ENCODE data around the gene GRAMD1B. TPM values are rescaled to one million over a fixed set of nuclear protein-coding genes. Genes with fewer than 3 reads are reported as not detected.

The GRAMD1B gene
- total RNA-seq, 1 experiment from 2014 or later, result 12.7 TPM

DNA sequence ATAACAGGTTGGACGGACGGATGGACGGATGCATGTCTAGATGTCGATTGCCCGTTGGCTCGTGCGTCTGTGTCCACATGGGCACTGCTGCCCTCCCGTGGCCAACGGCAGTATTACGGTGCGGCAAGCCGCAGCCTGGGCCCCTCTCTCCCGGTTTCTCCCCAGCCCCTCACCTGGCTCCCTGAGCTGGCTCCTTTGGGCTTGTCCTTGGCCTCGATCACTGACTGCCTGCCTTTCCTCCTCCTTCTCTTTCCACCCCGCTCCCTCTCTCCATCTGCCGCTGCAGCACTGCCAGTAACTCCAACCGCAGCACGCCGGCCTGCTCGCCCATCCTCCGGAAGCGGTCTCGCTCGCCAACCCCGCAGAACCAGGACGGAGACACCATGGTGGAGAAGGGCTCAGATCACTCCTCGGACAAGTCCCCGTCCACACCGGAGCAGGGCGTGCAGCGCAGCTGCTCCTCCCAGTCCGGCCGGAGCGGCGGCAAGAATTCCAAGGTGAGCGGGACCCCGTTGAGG is 147.1 kb downstream of the GRAMD1B start:
- ChIA-PET CTCF (interaction anchor here (1.5 to 2.0 kb wide), 4 partner anchors 10 to 170 kb away, joined by 5 to 14 read pairs (median 8); no protein-coding TSS in a partner anchor), RAD21 (ENCODE audit: low non-redundant PET in 1 of 2, low total read pairs in 2 of 2, uncharacterized antibody in 2 of 2, unreplicated experiment in 2 of 2) (interaction anchor here in 1 of 2 experiments (1.7 kb wide), 1 partner anchor 169 kb away, joined by 3 read pairs; no protein-coding TSS in a partner anchor), POLR2A (no interaction called here)
- H2AFZ ChIP-seq (ENCODE audit: low read depth, low read length, poor library complexity, severe bottlenecking), result no peak overlapping the region
- no TSS peak for BruUV-seq (replicated peaks)
- DNase-seq (ENCODE audit: low read depth, low spot score) (peak; percentile 15), ATAC-seq (peak; percentile 72)
- no peaks in the 10 kb centered on the region for H3K36me3 ChIP-seq (ENCODE audit: control insufficient read depth in 1 of 2, insufficient read depth in 2 of 2, low read length in 2 of 2)
- intact Hi-C loops (cut with micrococcal nuclease), result loop anchor here (1.0 to 10.0 kb wide), 2 partner anchors 66 to 272 kb away; no protein-coding TSS in a partner anchor
- H3K27me3 ChIP-seq (ENCODE audit: insufficient read depth, low read length), result peaks cover 16% of the 10 kb centered on the region
- no peaks in the 10 kb centered on the region for H3K9me2 ChIP-seq (ENCODE audit: insufficient read depth)
- no peaks in the 10 kb centered on the region for H3K79me2 ChIP-seq (ENCODE audit: insufficient read depth, low read length)
- H4K20me1 ChIP-seq (ENCODE audit: insufficient read depth), result no peaks in the 10 kb centered on the region
- H3K27ac ChIP-seq (ENCODE audit: low read depth, low read length), result no peak overlapping the region
- peak overlapping the region; percentile 44 for H3K4me2 ChIP-seq (ENCODE audit: low read length)
- H3K9ac ChIP-seq (ENCODE audit: low read length), result no peak overlapping the region
- H3K4me3 ChIP-seq (replicated peaks in 1 of 2; ENCODE audit: low read depth in 1 of 2, low read length in 2 of 2), result no peak overlapping the region
- TF ChIP-seq SRF (IDR thresholded peaks at IDR 0.05; ENCODE audit: low read depth) (no peak), MAX (IDR thresholded peaks at IDR 0.05) (peak; percentile 68), ZFX (IDR thresholded peaks at IDR 0.05) (no peak), RAD21 (IDR thresholded peaks at IDR 0.05; ENCODE audit: low read depth) (peak; percentile 83), ELF1 (IDR thresholded peaks at IDR 0.05; ENCODE audit: borderline replicate concordance, low read depth) (no peak), CTCF (IDR thresholded peaks at IDR 0.05 in 2 of 3, conservative IDR thresholded peaks at IDR 0.05 in 1 of 3; ENCODE audit: borderline replicate concordance in 1 of 3, insufficient read depth in 1 of 3, low read depth in 2 of 3, low read length in 2 of 3) (peak; percentile 74 to 88 (median 87)), REST (IDR thresholded peaks at IDR 0.05; ENCODE audit: low read depth) (no peak), JUND (IDR thresholded peaks at IDR 0.05) (no peak), YY1 (IDR thresholded peaks at IDR 0.05; ENCODE audit: extremely low read depth, insufficient replicate concordance, low read depth, low read length) (no peak), TCF7L2 (IDR thresholded peaks at IDR 0.05; ENCODE audit: borderline replicate concordance, extremely low read depth, insufficient read depth, insufficient read length) (no peak)
- no peaks in the 10 kb centered on the region for H3K9me3 ChIP-seq (ENCODE audit: control insufficient read depth in 1 of 2, insufficient read depth in 1 of 2, low read depth in 1 of 2, low read length in 2 of 2)
- peaks cover 2 to 11% of the 10 kb centered on the region in 2 experiments; a peak in 3 of 4 replicates for H3K4me1 ChIP-seq (ENCODE audit: control insufficient read depth in 1 of 2, insufficient read depth in 2 of 2, low read length in 2 of 2)
